Measurements from ENCODE around the gene ZNF467.

ZNF467 gene

DNA sequence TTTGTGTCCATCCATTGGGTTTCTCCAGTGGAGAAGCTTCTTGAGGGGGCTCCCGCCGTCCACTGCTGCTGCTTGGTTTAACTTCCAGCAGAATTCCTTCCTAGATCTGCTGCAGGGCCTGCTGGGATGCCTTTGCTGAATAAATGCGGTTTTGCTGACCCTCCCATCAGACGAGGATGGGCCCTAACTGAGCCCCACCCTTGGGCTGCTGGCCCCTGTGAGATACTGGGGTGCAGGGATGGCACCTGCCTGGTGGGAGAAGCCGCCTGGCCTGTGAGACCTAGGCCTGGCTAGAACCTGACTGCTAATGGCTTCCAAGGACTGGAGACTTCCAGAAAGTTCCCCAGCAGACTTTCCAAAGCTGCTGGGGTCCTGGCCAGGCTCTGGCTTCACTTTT lies 43.8 kb downstream of the ZNF467 start:
- no peak for DNase-seq (ENCODE audit: low read depth in 2 of 3, low spot score in 2 of 3)

GRCh38 chr7:149728491-149729375 lies 44.7 kb downstream of the ZNF467 start:
- no peak for DNase-seq (ENCODE audit: low read depth in 2 of 3, low spot score in 2 of 3)

DNA sequence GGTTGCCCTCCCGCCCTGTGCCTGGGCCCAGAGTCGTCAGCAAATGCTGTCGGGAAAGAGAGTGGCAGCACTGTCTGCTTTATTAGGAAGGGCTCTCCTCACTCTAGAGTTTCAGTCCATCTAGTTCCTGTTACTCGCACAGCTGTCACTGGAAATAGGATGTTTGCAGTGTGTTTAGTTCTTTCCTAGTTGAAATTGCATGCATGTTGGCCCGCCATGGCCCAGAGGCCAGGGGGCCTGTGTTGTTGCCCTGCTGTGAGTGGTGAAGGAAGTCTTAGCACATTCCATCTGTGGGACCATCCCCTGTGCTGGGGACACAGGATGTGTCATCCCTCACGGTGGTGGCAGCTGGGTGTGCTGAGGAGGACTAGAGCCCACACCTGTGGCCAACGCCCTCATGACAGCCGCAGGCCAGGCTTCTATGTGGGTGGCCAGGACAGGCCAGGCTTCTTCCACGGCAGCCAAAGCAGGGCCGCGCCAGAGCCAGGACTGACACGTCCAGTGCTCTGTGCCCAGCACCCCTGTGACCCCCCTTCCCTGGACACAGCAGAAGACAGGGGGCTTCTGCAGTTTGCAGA lies 45.4 kb downstream of the ZNF467 start:
- DNase-seq (ENCODE audit: low read depth in 2 of 3, low spot score in 2 of 3): no peak

GRCh38 chr7:149727053-149727898 lies 46.1 kb downstream of the ZNF467 start:
- DNase-seq (ENCODE audit: low read depth in 2 of 3, low spot score in 2 of 3): no peak

- no peak for DNase-seq (ENCODE audit: low read depth in 2 of 3, low spot score in 2 of 3)
These were observed 47.5 kb downstream of the ZNF467 start for GRCh38 chr7:149725916-149726315.

GRCh38 chr7:149725426-149725821 lies 48.0 kb downstream of the ZNF467 start:
- no peak for DNase-seq (ENCODE audit: low read depth in 2 of 3, low spot score in 2 of 3)

- DNase-seq (ENCODE audit: low read depth in 2 of 3, low spot score in 2 of 3): no peak
These were observed 48.5 kb downstream of the ZNF467 start for GRCh38 chr7:149724661-149725425.

DNA sequence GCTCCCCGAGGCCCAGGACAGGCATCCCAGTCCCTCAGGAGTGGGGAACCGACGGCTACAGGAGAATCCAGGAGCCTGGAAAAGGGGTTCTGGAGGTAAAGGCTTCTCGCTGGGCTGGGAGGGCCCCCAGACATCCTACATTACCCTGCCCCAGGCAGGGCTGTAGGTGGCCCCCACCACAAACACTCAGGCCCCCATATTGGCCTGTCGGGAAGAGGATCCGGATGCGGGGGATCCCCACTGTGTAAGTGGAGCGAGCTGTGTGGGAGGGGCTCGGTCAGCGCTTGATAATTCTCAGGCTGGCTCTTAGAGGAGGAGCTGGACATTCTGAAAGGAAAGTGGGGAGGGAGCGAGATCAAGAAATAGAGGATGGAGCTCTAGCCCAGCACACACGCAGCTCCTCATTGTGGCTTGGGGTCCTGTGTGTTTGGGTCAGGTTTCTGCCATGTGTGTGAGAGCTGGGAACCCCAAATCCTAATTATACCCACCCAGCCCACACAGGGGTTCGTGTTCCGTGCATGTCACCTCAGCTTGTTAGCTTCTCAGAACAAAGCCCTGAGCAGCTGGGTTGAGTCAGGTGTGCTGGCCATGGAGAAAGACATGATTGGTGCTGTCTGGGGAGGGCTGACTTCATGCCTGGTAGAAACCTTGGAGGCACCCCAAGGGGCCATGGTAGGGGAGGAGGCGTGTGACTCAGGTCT lies 49.4 kb downstream of the ZNF467 start:
- DNase-seq (ENCODE audit: low read depth in 2 of 3, low spot score in 2 of 3): no peak

- no peak for DNase-seq (ENCODE audit: low read depth in 2 of 3, low spot score in 2 of 3)
These were observed 50.2 kb downstream of the ZNF467 start for GRCh38 chr7:149723082-149723767.

- no peak for DNase-seq (ENCODE audit: low read depth in 2 of 3, low spot score in 2 of 3)
These were observed 50.9 kb downstream of the ZNF467 start for GRCh38 chr7:149722356-149722957.

DNA sequence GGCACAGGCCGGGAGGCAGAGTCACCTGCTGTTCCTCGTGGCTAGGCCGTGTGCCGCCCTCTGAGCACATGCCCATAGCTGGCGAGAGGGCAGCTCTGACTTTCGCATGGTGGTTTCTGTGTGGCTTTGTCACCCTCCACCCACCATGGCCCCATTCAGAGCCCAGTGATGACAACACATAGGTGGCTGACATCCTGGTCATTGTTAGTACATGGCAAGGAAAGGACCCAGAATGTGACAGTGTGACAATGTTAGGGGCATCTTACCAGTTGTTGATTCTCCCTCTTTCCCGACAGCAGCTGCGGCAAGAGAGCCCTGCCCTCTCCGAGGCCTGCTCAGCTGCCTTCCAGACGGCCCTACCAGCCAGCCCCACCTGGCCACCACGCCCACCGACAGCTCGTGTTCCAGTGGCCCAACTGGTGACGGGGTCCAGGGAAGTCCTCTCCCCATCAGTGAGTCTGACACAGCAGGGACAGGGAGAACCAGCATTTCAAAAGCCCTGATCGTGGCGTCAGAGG lies 52.2 kb downstream of the ZNF467 start:
- DNase-seq (ENCODE audit: low read depth in 2 of 3, low spot score in 2 of 3): no peak

DNA sequence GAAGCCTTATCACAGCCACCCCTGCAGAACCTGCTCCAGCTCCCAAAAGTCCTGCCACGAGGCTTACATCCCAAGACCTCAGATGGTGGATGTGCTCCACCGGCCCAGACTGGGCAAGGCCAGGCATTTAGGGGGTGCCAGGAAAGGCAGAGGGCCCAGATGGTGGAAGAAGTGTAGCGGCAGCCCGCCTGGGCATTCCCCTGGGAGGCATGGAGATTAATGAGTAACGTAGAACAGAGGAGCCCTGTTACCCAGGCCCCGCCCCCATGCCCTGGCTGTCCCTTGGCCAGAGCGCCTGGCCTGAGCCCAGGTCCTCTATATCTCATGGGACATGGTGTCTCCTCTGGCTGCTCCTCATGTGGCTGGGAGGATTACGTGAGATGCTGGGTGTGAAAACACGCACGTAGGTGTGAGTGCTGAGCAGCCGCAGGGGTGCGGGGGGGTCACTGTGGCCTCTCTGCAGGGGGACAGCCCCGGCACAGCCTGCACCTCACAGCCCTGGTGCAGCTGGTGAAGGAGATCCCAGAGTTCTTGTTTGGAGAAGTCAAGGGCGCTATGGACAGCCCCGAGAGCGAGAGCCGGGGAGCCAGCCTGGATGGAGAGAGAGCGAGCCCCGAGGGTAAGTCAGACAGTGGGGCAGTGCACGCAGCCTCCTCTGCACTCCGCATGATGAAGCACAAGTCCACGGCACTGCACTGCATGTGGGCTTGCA lies 52.9 kb downstream of the ZNF467 start:
- no peak for DNase-seq (ENCODE audit: low read depth in 2 of 3, low spot score in 2 of 3)

- no peak for DNase-seq (ENCODE audit: low read depth in 2 of 3, low spot score in 2 of 3)
These were observed 53.5 kb downstream of the ZNF467 start for GRCh38 chr7:149719912-149720335.

GRCh38 chr7:149719050-149719899 lies 54.1 kb downstream of the ZNF467 start:
- DNase-seq (ENCODE audit: low read depth in 2 of 3, low spot score in 2 of 3): no peak

- DNase-seq (ENCODE audit: low read depth in 2 of 3, low spot score in 2 of 3): no peak
These were observed 54.7 kb downstream of the ZNF467 start for GRCh38 chr7:149718730-149719049.

- DNase-seq (ENCODE audit: low read depth in 2 of 3, low spot score in 2 of 3): no peak
These were observed 55.9 kb downstream of the ZNF467 start for GRCh38 chr7:149717481-149717880.

DNA sequence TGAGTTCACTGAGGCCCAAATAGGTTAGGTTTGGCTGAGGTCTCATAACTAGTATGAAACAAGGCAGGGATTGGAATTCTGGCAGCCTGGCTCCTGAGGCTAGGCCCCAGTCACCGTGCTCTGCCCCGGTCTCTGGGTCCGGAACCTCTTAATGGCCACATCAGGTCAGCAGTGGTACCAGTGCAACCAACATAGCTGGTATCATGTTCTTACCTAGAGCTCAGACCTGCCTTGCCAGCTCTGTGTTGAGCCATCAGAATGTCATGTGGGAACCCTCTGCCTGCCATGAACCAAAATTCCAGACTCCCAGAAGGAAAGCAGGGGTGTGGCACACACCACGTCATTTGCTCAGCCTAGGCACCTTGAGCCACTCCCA lies 56.5 kb downstream of the ZNF467 start:
- DNase-seq (ENCODE audit: low read depth in 2 of 3, low spot score in 2 of 3): no peak

All from activated CD8-positive, alpha-beta memory T cell treated with anti-CD3 and anti-CD28 coated beads for 48 hours (primary cell).